ENCODE measurements around the gene PTPRZ1. TPM values are rescaled to one million over a fixed set of nuclear protein-coding genes. Genes with fewer than 3 reads are reported as not detected.

Gene PTPRZ1
- 0.20 TPM in 1 of 2 replicates, not detected in the other for total RNA-seq

DNA sequence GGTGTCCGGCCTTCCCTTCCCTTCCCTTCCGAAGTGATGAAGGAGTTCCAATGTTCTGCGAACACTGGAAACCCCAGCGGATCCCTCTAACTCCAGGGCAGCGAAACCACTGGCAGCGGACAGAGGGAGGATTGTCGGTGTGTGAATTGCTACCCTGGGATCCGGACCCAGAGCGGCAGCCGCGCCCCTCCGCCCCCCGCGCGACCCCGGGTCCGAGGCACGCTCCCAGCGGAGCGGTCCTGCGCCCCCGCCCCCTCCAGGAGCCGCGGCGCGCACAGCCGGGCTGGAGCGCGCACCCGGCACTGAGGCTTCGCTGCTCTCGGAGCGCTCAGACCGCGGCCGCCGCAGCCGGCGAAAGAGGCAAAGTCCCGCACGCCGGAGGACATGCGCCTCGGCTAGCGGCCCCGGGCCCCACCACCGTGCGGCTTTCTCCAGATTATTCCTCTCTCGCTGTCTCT lies at the start of gene PTPRZ1:
Gene PTPRZ1, plus strand, starts transcription at position 331 of the 458 bp plus-strand sequence. CDS start 339 bp downstream, outside the sequence.

Small RNA genes within 50 kb of the gene (small RNA-seq; reads per million reads assigned to genes)
- gene RNU7-154P: not detected

Measured in subcutaneous preadipocyte (primary cell).